GM18907 (cell line): ENCODE data around the gene AQP10.
"Not testable (repeated sequence)": the region's sequence is repeated elsewhere in the genome, so short reads cannot be mapped to it uniquely, and the experiment has no call there.

ENCODE experiments used
- ATAC-seq: cut with Tn5 transposase; IDR thresholded peaks from one replicate; pipeline ENCODE4 v1.9.1; 2021; ENCODE audit warnings: mild to moderate bottlenecking, moderate library complexity; ENCODE audit not compliant: unreplicated experiment

AQP10 gene

DNA sequence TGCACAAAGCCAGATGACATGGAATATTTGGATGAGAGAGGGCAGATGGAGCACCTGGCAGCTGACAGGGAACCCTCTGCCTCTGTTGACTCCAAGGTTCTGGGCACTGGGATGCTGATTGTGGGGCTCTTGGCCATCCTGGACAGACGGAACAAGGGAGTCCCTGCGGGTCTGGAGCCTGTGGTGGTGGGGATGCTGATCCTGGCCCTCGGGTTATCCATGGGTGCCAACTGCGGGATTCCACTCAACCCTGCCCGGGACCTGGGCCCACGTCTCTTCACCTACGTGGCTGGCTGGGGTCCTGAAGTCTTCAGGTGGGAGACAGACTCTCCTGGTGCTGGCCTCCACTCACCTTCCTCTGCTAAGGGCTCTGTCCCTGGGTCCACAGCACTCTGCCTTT lies 2.6 kb downstream of the AQP10 start:
- ATAC-seq, result no peak

DNA sequence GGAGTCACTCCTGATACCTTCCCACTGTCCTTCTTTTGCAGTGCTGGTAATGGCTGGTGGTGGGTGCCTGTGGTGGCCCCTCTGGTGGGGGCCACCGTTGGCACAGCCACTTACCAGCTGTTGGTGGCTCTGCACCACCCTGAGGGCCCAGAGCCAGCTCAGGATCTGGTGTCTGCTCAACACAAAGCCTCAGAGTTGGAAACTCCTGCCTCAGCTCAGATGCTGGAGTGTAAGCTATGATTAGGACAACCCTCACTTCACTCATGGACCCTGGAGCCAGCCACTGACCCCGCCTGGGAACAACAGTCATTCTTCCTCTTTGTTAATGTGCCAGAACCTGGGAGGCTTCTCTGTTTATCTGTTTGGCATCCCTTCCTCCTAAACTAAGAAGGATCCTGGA lies 3.3 kb downstream of the AQP10 start:
- no peak for ATAC-seq

DNA sequence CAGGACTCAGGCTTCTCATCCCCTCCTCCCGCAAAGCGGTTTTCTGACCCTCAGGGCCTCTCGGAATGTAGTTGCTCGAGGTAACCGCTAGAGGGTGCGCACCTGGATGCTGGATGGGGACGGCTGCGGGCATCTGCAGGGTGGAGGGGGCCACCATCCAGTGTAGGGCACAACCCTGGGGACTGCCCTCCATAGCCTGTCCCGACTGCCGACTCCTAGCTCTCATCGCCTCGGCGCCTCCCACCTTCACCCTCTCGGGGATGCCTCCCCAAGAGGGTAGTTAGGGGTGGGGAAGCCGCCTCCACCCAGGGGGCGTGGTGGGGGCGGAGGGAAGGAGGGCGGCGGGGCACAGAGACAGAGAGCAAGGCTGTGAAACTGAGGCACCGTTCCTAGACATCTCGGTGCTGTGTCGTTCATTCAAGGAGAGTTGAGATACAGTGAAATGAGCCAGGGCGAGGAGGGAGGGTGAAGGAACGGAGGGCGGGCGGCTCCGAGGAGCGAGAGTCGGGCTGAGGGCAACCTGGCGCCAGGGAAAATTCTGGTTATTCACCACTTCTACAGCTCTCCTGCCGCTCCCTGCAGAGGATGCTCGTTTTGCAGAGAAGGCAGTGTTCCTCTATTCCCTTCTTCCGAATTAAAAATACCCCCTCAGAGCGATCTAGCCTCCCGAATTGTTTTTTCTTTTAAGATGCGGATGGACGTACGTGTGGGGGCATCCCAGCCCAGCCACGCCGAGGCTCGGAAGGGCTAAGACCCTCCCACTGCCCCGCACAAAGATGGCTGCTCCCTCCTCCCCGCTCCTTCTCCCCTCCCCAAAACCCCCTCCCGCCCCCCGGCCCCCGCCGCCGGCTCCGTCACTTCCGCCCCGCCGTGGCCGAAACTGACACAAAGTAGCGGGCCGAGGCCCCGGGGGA lies 4.0 kb downstream of the AQP10 start, which contains the start of gene ATP8B2:
TSS of gene ATP8B2 (plus strand) at position 857 of the 914 bp plus-strand sequence. CDS start 2,617 bp downstream, outside the sequence.
- ATAC-seq, result no peak

GRCh38 chr1:154325583-154326545 lies 5.0 kb downstream of the AQP10 start:
- no peak for ATAC-seq

DNA sequence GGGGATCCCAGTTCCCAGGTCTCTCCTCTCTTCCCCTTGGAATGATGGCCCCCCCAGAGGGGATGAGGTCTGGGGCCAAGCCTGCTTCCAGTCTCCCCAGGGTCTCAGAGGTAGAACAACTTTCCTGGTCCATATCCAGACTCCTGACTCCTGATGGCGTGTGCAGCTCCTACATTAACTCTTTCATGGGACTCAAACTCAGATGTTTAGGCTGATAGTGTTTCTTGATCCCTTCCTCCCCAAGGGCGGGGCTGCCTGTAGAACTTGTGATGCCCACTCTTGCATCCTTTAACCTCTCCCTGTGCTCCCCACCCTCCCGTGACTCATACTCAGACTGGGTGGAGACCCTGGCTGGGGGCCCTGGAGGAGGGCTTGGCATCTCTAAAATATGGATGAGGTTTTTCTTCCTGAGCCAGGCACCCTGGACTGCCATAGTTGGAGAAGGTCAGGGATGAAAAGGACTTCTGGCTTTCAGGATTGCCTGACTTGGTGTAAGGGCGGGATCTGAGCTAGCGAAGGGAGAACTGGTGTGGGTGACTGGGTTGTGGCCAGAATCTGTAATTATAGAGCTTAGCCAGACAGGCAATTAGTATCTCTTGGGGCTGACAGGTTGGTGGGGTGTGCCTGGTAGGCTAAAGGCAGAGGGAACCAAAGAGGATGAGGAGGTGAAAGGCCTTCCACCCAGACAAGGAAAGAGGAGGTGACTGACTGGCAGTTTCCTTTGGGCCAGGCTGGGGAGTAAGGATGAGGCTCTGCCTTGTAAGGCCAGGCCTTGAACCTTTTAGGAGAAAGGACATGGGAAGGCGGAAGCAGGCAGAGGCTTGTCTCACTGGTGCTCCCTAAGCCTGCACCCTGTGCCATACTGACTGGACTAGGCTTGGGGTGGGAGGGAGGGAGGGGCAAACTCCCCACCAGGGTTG lies 5.9 kb downstream of the AQP10 start:
- ATAC-seq, result no peak

DNA sequence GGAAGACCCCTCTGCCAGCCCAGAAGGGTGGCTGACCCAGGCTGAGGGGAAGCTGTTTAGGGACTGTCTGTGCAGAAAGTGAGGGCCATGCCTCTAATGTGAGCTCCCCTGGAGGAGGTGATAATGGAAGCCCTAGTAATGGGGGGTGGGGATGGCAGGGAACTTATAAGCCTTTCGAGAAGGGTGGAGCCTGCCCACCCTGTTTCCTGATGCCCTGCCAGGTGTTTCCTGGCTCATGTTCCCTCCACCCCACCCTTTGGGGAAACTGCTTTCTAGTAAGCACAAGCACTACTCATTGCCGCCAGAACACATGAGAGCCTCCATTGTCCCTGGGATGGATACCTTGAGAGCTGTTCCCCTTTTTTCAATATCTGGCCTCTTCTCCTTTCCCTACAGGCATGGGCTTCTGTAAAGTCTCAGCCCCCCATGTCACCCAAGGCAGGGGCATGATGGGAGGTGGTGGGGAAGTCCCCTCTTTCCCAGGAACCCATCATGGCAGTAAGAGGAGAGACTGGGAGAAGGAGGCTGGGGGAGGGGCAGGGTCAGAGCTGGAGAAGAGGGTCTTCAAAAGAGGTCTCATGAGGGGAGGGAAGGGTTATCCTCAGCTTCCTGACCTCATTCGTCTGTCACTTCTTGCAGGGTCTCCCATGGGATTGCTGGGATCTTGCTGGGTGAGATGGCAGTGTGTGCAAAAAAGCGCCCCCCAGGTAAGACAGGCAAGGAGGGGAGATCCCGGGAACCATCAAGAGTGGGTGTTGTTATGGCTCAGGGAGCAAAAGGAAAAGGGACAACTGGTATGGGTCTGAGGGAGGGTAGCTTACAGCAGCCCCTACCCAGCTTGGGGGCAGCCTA lies 6.8 kb downstream of the AQP10 start:
- no peak for ATAC-seq

- no peak for ATAC-seq
These were observed 7.6 kb downstream of the AQP10 start for GRCh38 chr1:154328318-154329151.

GRCh38 chr1:154329152-154329521 lies 8.2 kb downstream of the AQP10 start:
- ATAC-seq, result no peak

- ATAC-seq, result no peak
These were observed 8.7 kb downstream of the AQP10 start for GRCh38 chr1:154329551-154330131.

GRCh38 chr1:154330669-154331068 lies 9.8 kb downstream of the AQP10 start:
- ATAC-seq, result no peak

- no peak for ATAC-seq
These were observed 13.5 kb downstream of the AQP10 start for GRCh38 chr1:154334079-154335024.

DNA sequence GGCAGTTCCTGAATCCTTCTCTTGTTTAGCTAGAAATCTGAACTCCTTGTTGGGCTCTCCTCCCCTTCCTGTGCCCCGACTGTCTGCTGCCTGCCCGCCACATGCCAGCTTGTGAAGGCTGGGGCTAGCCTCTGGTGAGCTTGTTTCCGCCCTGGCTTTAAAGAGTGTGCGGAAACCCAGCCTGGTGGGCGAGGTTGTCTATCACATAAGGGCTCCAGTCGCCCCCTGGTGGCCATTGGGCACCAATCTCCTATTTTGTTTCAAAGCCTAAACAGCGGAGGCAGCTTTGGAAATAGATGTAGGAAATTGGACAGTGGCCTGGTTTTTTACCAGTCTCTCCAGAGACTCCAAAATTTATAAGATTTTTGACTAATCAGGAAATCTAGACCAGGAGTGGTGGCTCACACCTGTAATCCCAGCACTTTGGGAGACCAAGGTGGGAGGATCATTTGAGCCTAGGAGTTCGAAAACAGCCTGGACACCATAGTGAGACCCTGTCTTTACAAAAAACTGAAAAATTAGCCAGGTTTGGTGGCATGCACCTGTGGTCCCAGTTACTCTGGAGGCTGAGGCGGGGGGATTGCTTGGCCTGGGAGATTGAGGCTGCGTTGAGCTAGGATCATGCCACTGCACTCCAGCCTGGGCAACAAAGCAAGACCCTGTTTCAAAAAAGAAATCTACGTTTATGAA lies 14.3 kb downstream of the AQP10 start:
- peak; percentile 73 for ATAC-seq

- no peak for ATAC-seq
These were observed 16.5 kb downstream of the AQP10 start for GRCh38 chr1:154337253-154337894.

GRCh38 chr1:154338875-154339274 lies 18.0 kb downstream of the AQP10 start:
- no peak for ATAC-seq

- not testable (repeated sequence) for ATAC-seq
These were observed 20.5 kb downstream of the AQP10 start for GRCh38 chr1:154341366-154341765.

GRCh38 chr1:154342132-154342531 lies 21.2 kb downstream of the AQP10 start:
- no peak for ATAC-seq
